ENCODE data around the gene WFDC1. TPM values are rescaled to one million over a fixed set of nuclear protein-coding genes. Genes with fewer than 3 reads are reported as not detected.

Gene WFDC1
- total RNA-seq, 1 experiment from 2014 or later: 0.97 TPM

DNA sequence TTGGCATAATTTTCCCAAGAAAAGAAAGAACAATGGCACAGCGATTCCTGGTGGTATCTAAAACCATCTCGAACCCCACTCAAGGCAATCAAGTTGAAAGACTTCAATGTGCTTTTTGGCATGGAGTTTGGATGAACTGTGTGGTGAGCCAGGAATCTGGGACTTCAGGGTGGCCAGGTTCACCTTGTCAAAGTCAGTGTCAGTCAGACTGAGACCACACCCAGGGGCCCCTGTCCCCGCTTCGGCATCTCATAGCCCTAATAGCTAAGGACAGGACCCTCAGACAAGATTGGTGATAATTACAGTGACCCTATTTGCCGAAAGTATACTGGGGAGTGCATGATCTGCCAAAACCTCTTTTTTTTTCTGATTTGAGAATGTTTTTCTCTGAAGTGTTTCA lies 25.8 kb downstream of the WFDC1 start:
- Histone ChIP-seq H3K4me3 (ENCODE audit: insufficient read depth, low read depth, low read length) (no peak overlapping the region), H3K36me3 (replicated peaks; ENCODE audit: control insufficient read depth, insufficient read depth, low read length) (no peaks in the 10 kb centered on the region), H3K27me3 (ENCODE audit: control insufficient read depth, insufficient read depth, low read length) (no peaks in the 10 kb centered on the region)
- no peak for DNase-seq

DNA sequence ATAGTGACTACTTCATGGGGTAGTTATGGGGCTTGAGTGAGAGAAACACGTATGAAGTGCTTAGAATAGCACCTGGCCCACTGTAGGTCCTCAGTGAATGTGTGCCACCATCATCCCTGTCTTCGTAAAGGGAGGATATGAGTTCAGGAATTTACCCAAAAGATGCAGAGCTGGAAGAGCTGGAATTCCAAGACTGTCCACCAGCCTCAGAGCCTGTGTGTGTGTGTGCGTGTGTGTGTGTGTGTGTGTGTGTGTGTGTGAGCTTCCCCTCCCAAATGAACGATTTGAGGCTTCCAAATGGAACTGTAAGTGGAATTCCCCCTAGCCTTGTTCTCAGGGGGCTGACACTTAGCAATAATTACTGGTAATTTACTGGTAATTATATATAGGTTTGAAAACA lies 27.3 kb downstream of the WFDC1 start:
- Histone ChIP-seq H3K4me3 (ENCODE audit: insufficient read depth, low read depth, low read length) (no peak overlapping the region), H3K36me3 (replicated peaks; ENCODE audit: control insufficient read depth, insufficient read depth, low read length) (no peaks in the 10 kb centered on the region), H3K27me3 (ENCODE audit: control insufficient read depth, insufficient read depth, low read length) (no peaks in the 10 kb centered on the region)
- no peak for DNase-seq

DNA sequence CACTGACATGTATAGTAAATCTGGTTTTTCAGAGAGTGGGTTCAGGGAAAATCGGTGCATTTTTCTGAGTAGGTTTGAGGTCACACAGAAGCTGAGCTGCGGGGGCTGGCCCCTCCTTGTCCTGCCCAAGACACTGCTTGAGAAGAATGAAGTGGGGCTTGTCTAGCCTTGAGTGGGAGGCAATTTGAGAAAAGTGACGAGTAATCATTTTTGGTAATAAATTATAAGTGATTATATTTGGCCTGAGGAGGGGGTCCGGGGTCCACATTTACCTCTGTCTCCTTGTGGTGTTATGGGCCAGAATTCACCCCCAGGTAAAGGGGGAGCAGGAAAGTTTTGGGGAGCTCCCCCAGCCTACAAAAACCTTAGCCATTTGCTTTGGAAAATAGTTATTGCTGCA lies 28.1 kb downstream of the WFDC1 start:
- H3K4me3 ChIP-seq (ENCODE audit: insufficient read depth, low read depth, low read length): no peak overlapping the region
- no peaks in the 10 kb centered on the region for H3K27me3 ChIP-seq (ENCODE audit: control insufficient read depth, insufficient read depth, low read length)
- DNase-seq: no peak
- H3K36me3 ChIP-seq (replicated peaks; ENCODE audit: control insufficient read depth, insufficient read depth, low read length): no peaks in the 10 kb centered on the region

DNA sequence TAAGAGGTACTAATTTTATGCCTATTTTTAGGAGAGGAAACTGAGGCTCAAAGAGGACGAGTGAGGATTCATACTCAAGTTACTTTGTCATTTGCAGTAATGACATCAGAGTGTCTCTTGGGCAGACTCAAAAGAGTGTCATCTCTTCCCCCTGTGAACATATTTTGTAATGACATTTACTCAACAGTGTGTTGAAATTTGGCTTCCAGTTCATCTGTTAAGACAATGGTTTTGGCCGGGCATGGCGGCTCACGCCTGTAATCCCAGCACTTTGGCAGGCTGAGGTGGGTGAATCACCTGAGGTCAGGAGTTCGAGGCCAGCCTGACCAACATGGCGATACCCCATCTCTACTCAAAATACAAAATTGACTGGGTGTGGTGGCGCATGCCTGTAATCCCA lies 28.9 kb downstream of the WFDC1 start:
- no peaks in the 10 kb centered on the region for H3K27me3 ChIP-seq (ENCODE audit: control insufficient read depth, insufficient read depth, low read length)
- no peak for DNase-seq
- no peaks in the 10 kb centered on the region for H3K36me3 ChIP-seq (replicated peaks; ENCODE audit: control insufficient read depth, insufficient read depth, low read length)
- H3K4me3 ChIP-seq (ENCODE audit: insufficient read depth, low read depth, low read length): no peak overlapping the region

DNA sequence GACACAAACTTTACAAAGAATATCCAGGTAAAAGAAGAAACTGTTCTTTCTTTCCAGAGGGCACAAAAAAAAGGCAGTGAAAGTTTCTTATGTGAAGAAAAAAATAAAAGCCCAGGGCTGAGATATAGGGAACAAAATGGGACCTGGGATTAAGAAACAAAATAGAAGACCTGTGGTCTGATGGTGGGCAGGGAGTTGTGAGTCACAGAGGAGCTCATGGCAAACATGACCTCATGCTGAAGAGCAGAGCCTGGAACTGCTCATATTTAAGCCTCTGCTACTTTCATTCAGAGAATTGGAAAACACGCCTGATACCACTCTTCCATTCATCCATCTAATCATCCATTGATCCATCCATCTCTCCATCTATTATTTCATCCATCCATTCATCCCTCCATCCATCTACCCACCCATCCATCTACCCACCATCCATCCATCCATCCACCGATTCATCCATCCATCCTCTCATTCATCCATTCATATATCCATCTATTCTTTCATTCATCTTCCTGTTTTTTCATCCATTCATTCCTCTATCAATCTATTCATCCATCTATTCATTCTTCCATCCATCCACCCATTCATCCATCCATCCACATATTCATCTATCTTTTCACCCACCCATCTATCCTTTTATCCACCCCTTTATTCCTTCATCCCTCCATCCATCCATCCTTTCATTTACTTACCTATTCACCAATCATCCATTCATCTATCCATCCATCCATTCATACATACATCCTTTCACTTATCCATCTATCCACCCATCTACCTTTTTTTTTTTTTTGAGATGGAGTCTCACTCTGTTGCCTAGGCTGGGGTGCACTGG lies 30.0 kb downstream of the WFDC1 start:
- H3K36me3 ChIP-seq (replicated peaks; ENCODE audit: control insufficient read depth, insufficient read depth, low read length): no peaks in the 10 kb centered on the region
- H3K4me3 ChIP-seq (ENCODE audit: insufficient read depth, low read depth, low read length): no peak overlapping the region
- no peak for DNase-seq
- no peaks in the 10 kb centered on the region for H3K27me3 ChIP-seq (ENCODE audit: control insufficient read depth, insufficient read depth, low read length)

DNA sequence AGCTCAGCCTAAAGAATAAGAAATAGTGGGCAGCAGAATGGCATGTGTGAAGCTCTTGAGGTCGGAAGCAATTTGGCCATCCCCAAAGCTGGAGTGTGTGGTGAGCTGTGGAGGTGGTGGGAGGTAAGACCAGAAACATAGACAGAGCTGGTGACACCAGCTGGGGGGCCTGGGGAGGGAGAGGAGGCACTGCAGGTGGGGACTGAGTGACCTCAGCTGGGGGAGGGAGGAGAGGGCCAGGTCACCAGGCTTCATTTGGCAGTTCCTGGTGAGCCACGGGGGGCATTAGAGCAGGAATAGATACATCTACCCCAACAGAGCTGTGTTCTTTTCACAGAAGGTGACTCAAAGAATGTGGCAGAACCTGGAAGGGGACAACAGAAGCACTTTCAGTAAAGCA lies 31.9 kb downstream of the WFDC1 start:
- peak; percentile 39 for DNase-seq
- Histone ChIP-seq H3K27me3 (ENCODE audit: control insufficient read depth, insufficient read depth, low read length) (no peaks in the 10 kb centered on the region), H3K36me3 (replicated peaks; ENCODE audit: control insufficient read depth, insufficient read depth, low read length) (no peaks in the 10 kb centered on the region), H3K4me3 (ENCODE audit: insufficient read depth, low read depth, low read length) (no peak overlapping the region)

DNA sequence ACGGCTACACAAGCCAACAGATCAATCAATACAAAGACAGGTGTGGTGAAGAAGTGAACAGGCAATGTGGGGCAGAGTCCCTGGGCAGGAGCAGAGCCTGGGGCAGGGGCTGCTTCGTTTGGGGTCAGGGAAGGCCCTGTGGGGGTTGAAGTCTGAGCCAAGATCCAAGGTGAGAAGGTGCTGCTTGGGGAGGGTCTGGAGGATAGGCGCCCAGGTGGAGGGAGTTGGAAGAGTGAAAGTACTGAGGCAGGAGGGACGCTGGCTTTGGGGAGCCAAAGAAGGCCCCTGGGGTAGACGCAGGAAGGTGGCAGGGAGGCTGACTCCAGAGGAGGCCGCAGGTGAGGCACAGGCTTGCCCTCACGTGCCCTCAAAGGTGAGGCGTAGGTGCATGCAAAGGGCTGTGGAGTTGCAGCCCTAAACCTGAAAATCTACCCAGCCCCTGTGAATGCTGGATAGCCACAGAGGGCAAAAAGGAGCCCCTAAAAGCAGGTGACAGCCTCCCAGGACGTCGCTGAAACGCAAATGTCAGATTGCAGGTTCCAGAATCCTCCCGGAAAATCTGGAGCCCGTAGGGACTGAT lies 33.3 kb downstream of the WFDC1 start:
- DNase-seq: peak; percentile 20
- no peaks in the 10 kb centered on the region for H3K27me3 ChIP-seq (ENCODE audit: control insufficient read depth, insufficient read depth, low read length)
- H3K4me3 ChIP-seq (ENCODE audit: insufficient read depth, low read depth, low read length): no peak overlapping the region
- no peaks in the 10 kb centered on the region for H3K36me3 ChIP-seq (replicated peaks; ENCODE audit: control insufficient read depth, insufficient read depth, low read length)

DNA sequence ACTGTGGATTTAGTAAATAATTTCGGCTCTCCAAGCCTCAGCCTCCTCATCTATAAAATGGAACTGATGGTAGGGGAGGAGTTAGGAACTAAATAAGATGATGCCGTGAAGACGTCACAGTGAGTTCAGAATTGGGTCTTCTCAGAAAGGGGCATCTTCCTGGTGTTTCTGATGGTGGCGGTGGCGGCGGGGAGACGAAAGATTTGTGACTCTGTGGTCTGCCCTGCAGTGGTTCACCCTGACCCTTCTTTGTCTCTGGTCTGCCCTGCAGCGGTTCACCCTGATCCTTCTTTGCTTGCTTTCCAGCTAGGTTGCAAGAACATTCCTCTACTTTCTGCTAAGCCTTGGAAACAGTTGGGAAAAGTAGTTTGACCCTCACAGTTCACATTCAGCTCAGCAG lies 34.3 kb downstream of the WFDC1 start:
- Histone ChIP-seq H3K36me3 (replicated peaks; ENCODE audit: control insufficient read depth, insufficient read depth, low read length) (no peaks in the 10 kb centered on the region), H3K4me3 (ENCODE audit: insufficient read depth, low read depth, low read length) (no peak overlapping the region), H3K27me3 (ENCODE audit: control insufficient read depth, insufficient read depth, low read length) (no peaks in the 10 kb centered on the region)
- DNase-seq: no peak

DNA sequence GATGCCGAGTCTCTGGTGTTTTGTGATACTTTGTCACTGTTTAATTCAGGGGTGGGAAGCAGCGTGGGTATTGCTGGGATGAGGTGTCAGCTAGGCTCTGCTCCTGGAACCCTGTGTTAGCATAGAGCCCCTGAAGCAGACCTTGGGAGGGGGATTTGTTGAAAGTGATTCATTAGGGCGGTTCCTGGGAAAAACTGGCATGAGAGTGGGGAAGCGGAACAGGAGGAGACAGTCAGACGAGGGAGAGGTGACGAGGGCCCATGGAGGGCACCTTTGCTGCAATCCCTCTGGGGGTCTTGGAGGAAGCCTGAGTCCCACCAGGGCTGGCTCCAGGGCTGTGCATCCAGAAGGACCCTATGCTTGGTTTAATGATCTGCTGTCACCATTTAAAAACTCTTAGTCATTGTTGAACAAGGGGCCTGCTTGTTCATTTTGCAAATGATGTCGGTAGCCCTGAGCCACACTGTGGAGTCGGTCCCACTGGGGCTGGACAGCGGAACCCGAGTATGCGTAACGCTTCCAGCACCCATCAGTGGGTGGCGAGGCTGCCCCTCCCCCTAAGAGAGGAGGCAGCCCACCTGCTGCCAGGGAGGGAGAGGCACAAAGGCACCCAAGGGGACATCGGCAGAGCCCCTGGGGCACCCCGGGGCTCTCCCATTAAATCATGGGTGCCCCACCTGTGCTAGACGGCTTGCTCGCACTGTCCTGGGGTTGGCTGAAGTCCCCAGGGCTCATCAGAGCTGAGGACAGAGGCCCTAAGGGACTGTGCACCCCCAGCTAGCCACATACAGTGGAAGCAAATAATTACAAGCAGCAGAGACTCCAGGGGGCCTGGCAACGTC lies 35.4 kb downstream of the WFDC1 start:
- Histone ChIP-seq H3K36me3 (replicated peaks; ENCODE audit: control insufficient read depth, insufficient read depth, low read length) (no peaks in the 10 kb centered on the region), H3K27me3 (ENCODE audit: control insufficient read depth, insufficient read depth, low read length) (no peaks in the 10 kb centered on the region), H3K4me3 (ENCODE audit: insufficient read depth, low read depth, low read length) (no peak overlapping the region)
- DNase-seq: peak; percentile 55

DNA sequence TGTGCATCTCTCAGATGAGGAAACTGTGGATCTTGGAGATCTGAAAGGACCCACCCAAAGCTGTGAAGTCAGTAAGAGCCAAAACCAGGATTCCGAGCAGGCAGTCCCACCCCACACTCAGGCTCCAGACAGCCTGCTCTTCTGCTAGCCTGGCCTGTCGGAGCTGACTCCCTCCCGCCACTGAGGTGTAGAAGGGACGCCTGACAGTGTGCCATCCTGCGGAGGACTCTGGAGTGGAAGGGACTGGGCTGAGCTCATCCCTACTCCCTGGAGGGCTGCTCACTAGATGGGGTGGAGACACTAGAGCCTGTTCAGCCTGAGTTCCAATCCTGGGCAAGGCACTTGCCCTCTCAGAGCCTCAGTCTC lies 36.0 kb downstream of the WFDC1 start:
- no peaks in the 10 kb centered on the region for H3K27me3 ChIP-seq (ENCODE audit: control insufficient read depth, insufficient read depth, low read length)
- no peak for DNase-seq

DNA sequence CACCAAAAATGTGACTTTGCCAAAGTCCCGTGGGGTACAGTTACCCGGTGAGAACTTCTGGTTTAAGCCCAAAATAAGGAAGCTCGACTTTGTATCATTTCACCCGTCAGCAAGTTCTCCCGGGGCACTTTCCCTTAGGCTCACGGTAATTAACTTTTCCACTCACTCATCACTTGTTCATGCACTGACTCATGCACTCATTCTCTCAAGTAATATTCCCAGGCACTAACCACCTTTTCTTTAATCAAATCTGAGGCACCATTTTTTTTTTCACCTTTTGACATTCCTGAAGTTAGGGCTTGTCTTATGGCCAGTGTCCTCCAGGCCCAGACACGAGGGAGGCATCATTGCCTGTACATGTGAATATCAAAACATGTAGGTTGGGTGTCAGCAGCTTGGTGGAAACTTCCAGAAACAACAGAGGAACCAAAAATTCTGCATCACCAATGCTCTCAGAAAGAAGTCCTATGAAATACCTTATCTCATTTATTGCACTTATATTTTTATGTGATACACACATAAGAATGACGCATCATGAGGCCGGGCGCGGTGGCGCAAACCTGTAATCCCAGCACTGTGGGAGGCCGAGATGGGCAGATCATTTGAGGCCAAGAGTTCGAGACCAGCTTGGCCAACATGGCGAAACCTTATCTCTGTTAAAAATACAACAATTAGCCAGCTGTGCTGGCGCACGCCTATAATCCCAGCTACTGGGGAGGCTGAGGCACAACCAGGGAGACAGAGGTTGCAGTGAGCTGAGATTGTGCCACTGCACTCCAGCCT lies 37.5 kb downstream of the WFDC1 start:
- H3K4me3 ChIP-seq (ENCODE audit: insufficient read depth, low read depth, low read length): no peak overlapping the region
- no peaks in the 10 kb centered on the region for H3K36me3 ChIP-seq (replicated peaks; ENCODE audit: control insufficient read depth, insufficient read depth, low read length)
- H3K27me3 ChIP-seq (ENCODE audit: control insufficient read depth, insufficient read depth, low read length): no peaks in the 10 kb centered on the region
- no peak for DNase-seq

More for the DNA sequence above, 36.0 kb downstream of the WFDC1 start:
- Histone ChIP-seq H3K36me3 (replicated peaks; ENCODE audit: control insufficient read depth, insufficient read depth, low read length) (no peaks in the 10 kb centered on the region), H3K4me3 (ENCODE audit: insufficient read depth, low read depth, low read length) (no peak overlapping the region)

DNA sequence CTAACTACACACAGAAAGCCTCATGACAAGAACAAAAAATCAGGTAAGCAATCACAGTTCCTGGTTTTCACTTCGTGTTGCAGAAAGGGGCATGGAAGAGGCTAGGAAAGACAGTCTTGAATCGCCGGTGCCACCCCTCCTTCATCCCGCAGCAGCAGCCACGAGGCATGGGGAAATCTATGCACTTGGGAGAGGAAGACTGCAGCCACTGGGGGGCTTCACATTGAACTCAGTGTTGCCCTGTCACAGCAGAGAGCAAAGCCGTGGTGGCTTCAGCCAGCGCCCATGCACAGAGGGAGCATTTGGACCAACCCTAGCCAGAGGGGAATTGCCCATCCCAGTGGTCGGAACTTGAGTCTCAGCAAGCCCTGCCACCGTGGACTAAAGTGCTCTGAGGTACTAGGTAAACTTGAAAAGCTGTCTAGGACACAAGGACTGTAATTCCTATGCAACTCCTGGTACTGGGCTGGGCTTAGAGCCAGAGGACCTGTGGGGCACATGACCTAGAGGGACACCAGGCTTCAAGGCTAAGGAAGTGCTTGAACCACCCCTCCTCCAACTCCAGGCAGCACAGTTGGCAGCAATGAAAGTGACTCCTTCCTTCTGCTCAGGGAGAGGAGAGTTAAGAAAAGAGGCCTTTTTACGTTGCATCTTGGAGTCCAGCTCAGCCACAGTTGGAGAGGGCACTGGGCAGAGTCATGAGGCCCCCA lies 38.5 kb downstream of the WFDC1 start:
- Histone ChIP-seq H3K36me3 (replicated peaks; ENCODE audit: control insufficient read depth, insufficient read depth, low read length) (no peaks in the 10 kb centered on the region), H3K4me3 (ENCODE audit: insufficient read depth, low read depth, low read length) (no peak overlapping the region), H3K27me3 (ENCODE audit: control insufficient read depth, insufficient read depth, low read length) (no peaks in the 10 kb centered on the region)
- DNase-seq: peak; percentile 62

DNA sequence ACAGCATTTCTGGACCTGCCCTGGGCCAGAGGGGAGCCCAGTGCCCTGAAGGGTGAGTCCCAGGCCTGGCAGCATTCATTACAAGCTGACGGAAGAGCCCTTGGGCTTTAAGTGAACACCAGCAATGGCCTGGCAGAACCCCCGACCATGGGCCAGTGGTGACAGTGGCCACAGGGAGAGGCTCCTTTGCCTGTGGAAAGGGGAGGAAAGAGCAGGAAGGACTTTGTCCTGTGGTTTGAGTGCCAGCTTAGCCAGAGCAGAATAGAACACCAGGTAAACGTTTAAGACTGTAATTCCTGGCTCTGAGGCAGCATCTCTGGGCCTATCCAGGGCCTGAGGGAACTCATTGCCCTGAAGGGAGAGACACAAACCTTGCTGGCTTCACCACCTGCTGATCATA lies 39.4 kb downstream of the WFDC1 start:
- H3K36me3 ChIP-seq (replicated peaks; ENCODE audit: control insufficient read depth, insufficient read depth, low read length): no peaks in the 10 kb centered on the region
- H3K4me3 ChIP-seq (ENCODE audit: insufficient read depth, low read depth, low read length): no peak overlapping the region
- H3K27me3 ChIP-seq (ENCODE audit: control insufficient read depth, insufficient read depth, low read length): no peaks in the 10 kb centered on the region
- no peak for DNase-seq

DNA sequence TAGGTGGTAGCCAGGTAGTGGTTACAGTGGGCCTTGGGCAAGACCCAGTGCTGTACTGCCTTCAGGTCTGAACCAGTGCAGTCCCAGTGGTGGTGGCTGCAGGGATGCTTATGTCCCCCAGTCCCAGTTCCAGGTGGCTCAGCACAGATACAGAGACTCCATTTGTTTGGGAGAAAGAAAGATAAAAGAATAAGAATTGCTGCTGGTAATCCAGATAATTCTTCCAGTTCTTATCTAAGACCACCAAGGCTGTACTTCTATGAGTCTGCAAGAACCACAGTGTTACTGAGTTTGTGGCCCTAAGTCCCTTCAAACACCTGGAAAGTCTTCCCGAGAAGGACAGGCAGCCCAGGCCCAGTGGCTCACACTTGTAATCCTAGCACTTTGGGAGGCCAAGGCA lies 39.8 kb downstream of the WFDC1 start:
- Histone ChIP-seq H3K4me3 (ENCODE audit: insufficient read depth, low read depth, low read length) (no peak overlapping the region), H3K36me3 (replicated peaks; ENCODE audit: control insufficient read depth, insufficient read depth, low read length) (no peaks in the 10 kb centered on the region), H3K27me3 (ENCODE audit: control insufficient read depth, insufficient read depth, low read length) (no peaks in the 10 kb centered on the region)
- no peak for DNase-seq

Data from H7 (cell line).